Tibial nerve (tissue), 4 donors: ENCODE data around the gene NTNG1. TPM values are rescaled to one million over a fixed set of nuclear protein-coding genes. Genes with fewer than 3 reads are reported as not detected.

Experiments used
- DNase-seq, 2 donors: peaks; one replicate each; pipeline ENCODE4 v3.0.0-alpha.2; 2019; ENCODE audit warnings: low spot score in 2 of 2
- H3K27ac ChIP-seq, 4 donors: fragments of 200-600 bp; sonication (generic) in 3 of 4; one replicate each; pipeline ENCODE4 v1.5.1; 2017 to 2019; ENCODE audit warnings: mild to moderate bottlenecking in 1 of 4
- H3K27me3 ChIP-seq, 2 donors: fragments of 200-600 bp; sonication (generic) in 1 of 2; one replicate each; pipeline versions ENCODE4 v1.5.1 to v1.6.0; 2017 to 2019
- H3K36me3 ChIP-seq, 3 donors: fragments of 200-600 bp; sonication (generic); one replicate each; pipeline ENCODE4 v1.5.1; 2018 to 2019
- H3K4me1 ChIP-seq, 4 donors: fragments of 200-600 bp; sonication (generic) in 3 of 4; one replicate each; pipeline ENCODE4 v1.5.1; 2017 to 2019
- H3K4me3 ChIP-seq, 4 donors: fragments of 200-600 bp; sonication (generic) in 3 of 4; one replicate each; pipeline ENCODE4 v1.5.1; 2017 to 2019; ENCODE audit warnings: mild to moderate bottlenecking in 1 of 4, moderate library complexity in 1 of 4
- H3K9me3 ChIP-seq, 4 donors: fragments of 200-600 bp; sonication (generic) in 3 of 4; one replicate each; pipeline ENCODE4 v1.5.1; 2017 to 2019
- CTCF ChIP-seq, 5 experiments: fragments of 200-600 bp in 3 of 5; fragments of 450-650 bp in 2 of 5; sonication (generic) in 3 of 5; IDR thresholded peaks; one replicate each; pipeline ENCODE4 v1.5.1; 2016 to 2019; ENCODE audit warnings: antibody characterized with exemption in 5 of 5, mild to moderate bottlenecking in 3 of 5, moderate library complexity in 2 of 5
- EP300 ChIP-seq, 2 donors: sonication (generic); formaldehyde crosslinking; IDR thresholded peaks; one replicate each; pipeline ENCODE4 v1.6.1; 2017; ENCODE audit warnings: antibody characterized with exemption in 2 of 2, mild to moderate bottlenecking in 1 of 2
- POLR2A ChIP-seq, 2 donors: fragments of 450-650 bp; IDR thresholded peaks; one replicate each; pipeline ENCODE4 v1.6.1; 2017; ENCODE audit warnings: antibody characterized with exemption in 2 of 2, mild to moderate bottlenecking in 2 of 2, moderate library complexity in 2 of 2
- WGBS, 2 donors: methylation state at CpG; one replicate each; pipeline ENCODE4 v1.1.5; 2018; 5-methylcytosine and 5-hydroxymethylcytosine counted together
- total RNA-seq, 4 donors: library from RNA; depleted of rRNA; stranded (reverse); fragments of >200 nt; gene quantifications; one replicate each; pipeline ENCODE4 v1.1.0, GENCODE V29; 2016

The NTNG1 gene
- total RNA-seq, 4 donors from 2014 or later, result 1.4 to 6.6 (median 3.9) TPM

DNA sequence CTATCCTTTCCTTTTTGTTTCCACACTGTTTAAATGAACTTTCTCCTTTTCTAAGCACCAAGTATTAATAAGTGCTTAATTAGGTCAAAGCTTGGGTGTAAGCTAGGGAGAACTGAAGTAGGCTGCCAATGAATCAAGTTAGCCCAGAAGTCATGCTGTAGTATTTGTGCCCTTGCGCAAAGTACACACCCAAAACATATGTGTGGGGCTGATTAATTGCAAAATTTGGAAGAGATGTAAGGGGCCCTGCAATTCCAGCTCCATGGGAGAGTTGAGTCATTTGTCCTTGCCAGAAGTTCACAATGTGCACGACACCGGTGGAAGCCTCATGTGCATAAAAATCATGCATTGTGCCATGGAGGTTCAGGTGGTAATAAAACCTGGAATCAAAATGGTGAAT is 18.6 kb upstream of the NTNG1 start:
- Histone ChIP-seq H3K27ac (no peak overlapping the region), H3K36me3 (no peaks in the 10 kb centered on the region), H3K4me1 (no peaks in the 10 kb centered on the region), H3K27me3 (no peaks in the 10 kb centered on the region), H3K9me3 (no peaks in the 10 kb centered on the region), H3K4me3 (no peak overlapping the region)
- TF ChIP-seq CTCF (IDR thresholded peaks at IDR 0.05), result no peak
- no peak for TF ChIP-seq EP300 (IDR thresholded peaks at IDR 0.05)
- no peak for TF ChIP-seq POLR2A (IDR thresholded peaks at IDR 0.05)
- no peak for DNase-seq
- 89% methylated on average over 3 of the region's 3 CpGs for WGBS, 2 donors

DNA sequence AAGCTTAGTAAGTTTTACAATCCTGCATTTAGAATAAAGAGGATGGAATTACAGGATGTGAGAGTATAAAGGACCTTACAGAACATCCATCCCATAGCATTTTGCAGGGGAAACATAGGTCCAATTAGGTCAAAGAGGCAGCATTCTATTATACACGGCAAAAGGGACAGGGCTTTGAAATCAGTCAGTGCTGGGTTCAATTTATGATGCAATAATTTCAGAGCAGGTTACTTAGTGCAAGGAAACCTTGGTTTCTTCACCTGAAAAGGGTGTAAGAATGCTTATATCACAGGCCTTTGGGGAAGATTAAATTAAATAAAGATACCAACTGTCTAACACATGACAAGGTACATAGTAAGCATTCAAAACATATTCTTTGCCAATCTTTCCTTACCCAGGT is 17.1 kb upstream of the NTNG1 start:
- no peaks in the 10 kb centered on the region for H3K4me1 ChIP-seq
- no peaks in the 10 kb centered on the region for H3K36me3 ChIP-seq
- no peaks in the 10 kb centered on the region for H3K27me3 ChIP-seq
- no peaks in the 10 kb centered on the region for H3K9me3 ChIP-seq
- no peak for DNase-seq
- WGBS, 2 donors, result 47 to 53% methylated on average over 1 of the region's 1 CpG
- TF ChIP-seq POLR2A (IDR thresholded peaks at IDR 0.05), result no peak
- TF ChIP-seq CTCF (IDR thresholded peaks at IDR 0.05), result no peak
- TF ChIP-seq EP300 (IDR thresholded peaks at IDR 0.05), result no peak
- no peak overlapping the region for H3K27ac ChIP-seq
- no peak overlapping the region for H3K4me3 ChIP-seq

GRCh38 chr1:107124694-107125093 is 16.1 kb upstream of the NTNG1 start:
- no peaks in the 10 kb centered on the region for H3K36me3 ChIP-seq
- TF ChIP-seq POLR2A (IDR thresholded peaks at IDR 0.05) (no peak), EP300 (IDR thresholded peaks at IDR 0.05) (no peak), CTCF (IDR thresholded peaks at IDR 0.05) (no peak)
- H3K27ac ChIP-seq, result no peak overlapping the region
- no peaks in the 10 kb centered on the region for H3K4me1 ChIP-seq
- H3K9me3 ChIP-seq, result no peaks in the 10 kb centered on the region
- no peaks in the 10 kb centered on the region for H3K27me3 ChIP-seq
- 65 to 77% methylated on average over 2 of the region's 2 CpGs for WGBS, 2 donors
- no peak for DNase-seq
- H3K4me3 ChIP-seq, result no peak overlapping the region

DNA sequence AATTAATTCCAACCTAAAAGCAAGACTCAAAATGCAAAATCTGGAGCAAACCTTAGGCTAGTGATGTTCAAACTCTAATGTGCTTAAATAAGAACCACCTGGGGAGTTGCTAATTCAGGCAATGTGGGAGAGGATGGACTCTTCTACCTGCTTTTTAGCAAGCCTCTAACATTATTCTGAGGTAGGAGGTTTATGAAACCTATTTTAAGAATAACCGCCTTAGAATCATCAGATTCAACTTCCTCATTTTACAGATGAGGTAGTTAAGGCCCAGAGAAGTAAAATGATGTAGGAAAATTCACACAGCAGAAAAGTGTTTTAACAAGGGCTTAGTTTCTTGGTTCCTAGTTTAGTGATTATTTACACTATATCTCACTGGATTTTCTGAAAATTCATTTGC is 8.6 kb upstream of the NTNG1 start:
- Histone ChIP-seq H3K36me3 (no peaks in the 10 kb centered on the region), H3K27me3 (no peaks in the 10 kb centered on the region), H3K4me1 (no peaks in the 10 kb centered on the region), H3K27ac (no peak overlapping the region), H3K4me3 (no peak overlapping the region), H3K9me3 (no peaks in the 10 kb centered on the region)
- DNase-seq, result no peak
- TF ChIP-seq CTCF (IDR thresholded peaks at IDR 0.05) (no peak), EP300 (IDR thresholded peaks at IDR 0.05) (no peak), POLR2A (IDR thresholded peaks at IDR 0.05) (no peak)
- WGBS, 2 donors, result 78 to 90% methylated on average over 1 of the region's 1 CpG

DNA sequence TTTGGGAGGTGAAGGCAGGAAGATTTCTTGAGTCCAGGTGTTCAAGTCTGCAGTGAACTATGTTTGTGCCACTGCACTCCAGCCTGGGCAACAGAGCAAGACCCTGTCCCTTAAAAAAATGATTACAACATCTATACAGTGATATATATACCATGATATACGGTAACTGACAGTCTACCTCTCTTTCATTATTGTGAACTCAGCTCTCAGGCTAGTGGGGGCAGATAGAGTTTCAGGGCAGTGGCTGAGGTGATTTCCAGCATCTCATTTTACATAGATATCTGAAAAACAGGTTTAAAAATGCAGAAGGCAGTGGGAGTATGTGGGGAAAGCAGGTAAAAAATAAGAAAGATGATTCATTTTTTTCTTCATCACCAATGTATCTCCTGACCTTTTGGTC is 8.1 kb upstream of the NTNG1 start:
- TF ChIP-seq CTCF (IDR thresholded peaks at IDR 0.05), result no peak
- H3K27me3 ChIP-seq, result no peaks in the 10 kb centered on the region
- no peak overlapping the region for H3K27ac ChIP-seq
- no peaks in the 10 kb centered on the region for H3K4me1 ChIP-seq
- H3K4me3 ChIP-seq, result no peak overlapping the region
- no peaks in the 10 kb centered on the region for H3K9me3 ChIP-seq
- DNase-seq, result no peak
- no peaks in the 10 kb centered on the region for H3K36me3 ChIP-seq
- 80 to 81% methylated on average over 1 of the region's 1 CpG for WGBS, 2 donors
